ENCODE results near the gene INSYN2B.
"Not testable (repeated sequence)": the region's sequence is repeated elsewhere in the genome, so short reads cannot be mapped to it uniquely, and the experiment has no call there.

Gene INSYN2B

DNA sequence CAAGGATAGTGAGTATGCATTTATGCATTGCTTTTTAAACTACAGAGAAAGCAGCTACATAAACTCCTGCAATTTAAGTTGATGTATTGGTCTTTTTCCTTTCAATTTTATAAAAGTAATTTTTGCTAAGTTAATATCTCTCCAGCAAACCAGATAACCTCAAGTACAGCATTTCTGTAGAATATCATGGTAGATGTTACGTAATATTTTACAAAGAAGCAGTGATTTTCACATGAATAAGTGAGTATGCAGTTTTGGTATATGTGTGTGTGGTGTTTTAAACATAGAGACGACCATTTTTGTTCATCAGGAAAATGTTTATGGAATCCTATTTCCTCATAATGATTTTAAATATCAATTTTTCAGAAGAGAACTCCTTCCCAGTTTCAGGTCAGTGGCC, 118.9 kb downstream of the INSYN2B start:
- DNase-seq (ENCODE audit: low spot score), result no peak
- Mint-ChIP-seq H3K36me3 (ENCODE audit: low read depth) (peaks cover 9% of the 10 kb centered on the region), H3K27me3 (ENCODE audit: low read depth) (no peaks in the 10 kb centered on the region), H3K27ac (no peak overlapping the region), H3K4me1 (ENCODE audit: low read depth) (peaks cover 15% of the 10 kb centered on the region), H3K9me3 (no peaks in the 10 kb centered on the region), H3K4me3 (no peak overlapping the region)

DNA sequence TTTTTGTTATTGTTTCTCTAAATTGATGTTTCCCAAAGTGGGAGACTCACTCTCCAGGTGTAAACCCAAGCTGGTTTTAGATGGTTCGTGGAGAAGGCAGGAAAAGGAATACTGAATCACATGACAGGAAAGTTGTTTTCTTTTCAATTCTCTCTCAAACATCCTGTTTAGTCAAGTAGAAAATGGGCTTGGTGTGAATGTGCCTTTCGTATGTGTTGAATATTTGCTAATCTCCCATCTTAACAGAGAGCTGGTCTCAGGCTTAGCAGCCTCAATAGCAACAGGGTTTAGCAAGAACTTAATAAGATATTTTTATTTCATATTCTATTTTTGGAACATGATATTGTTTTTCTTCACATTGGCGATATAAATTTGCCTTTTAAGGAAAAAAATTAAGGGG, 119.7 kb downstream of the INSYN2B start:
- peak overlapping the region; percentile 60 for H3K27ac Mint-ChIP-seq
- DNase-seq (ENCODE audit: low spot score), result no peak
- peaks cover 17% of the 10 kb centered on the region for H3K36me3 Mint-ChIP-seq (ENCODE audit: low read depth)

DNA sequence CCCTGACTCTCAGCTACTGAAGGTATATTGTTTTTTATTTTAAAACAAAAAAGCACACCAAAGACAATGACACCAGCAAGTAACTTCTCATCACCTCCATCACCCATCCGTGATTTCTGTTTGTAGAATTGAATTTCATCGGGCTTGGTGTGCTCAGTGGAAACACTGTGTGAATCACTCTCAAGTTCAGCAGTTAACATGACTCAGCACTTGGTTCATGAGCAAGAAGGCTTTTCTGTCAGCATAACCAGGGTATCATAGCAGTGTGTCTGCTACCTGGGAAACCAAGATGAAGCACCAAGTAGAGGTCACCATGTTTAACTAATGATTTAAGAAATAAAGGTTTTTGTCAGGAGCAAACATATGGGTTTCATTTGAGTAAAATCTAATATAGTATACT, 123.7 kb downstream of the INSYN2B start:
- H3K4me1 Mint-ChIP-seq (ENCODE audit: low read depth), result peaks cover 16% of the 10 kb centered on the region
- peaks cover 48% of the 10 kb centered on the region for H3K36me3 Mint-ChIP-seq (ENCODE audit: low read depth)
- no peak for DNase-seq (ENCODE audit: low spot score)
- H3K4me3 Mint-ChIP-seq, result no peak overlapping the region
- H3K27ac Mint-ChIP-seq, result no peak overlapping the region
- H3K9me3 Mint-ChIP-seq, result peaks cover 21% of the 10 kb centered on the region
- no peaks in the 10 kb centered on the region for H3K27me3 Mint-ChIP-seq (ENCODE audit: low read depth)

More for the DNA sequence above, 119.7 kb downstream of the INSYN2B start:
- Mint-ChIP-seq H3K27me3 (ENCODE audit: low read depth) (no peaks in the 10 kb centered on the region), H3K4me3 (no peak overlapping the region), H3K9me3 (peaks cover 2% of the 10 kb centered on the region), H3K4me1 (ENCODE audit: low read depth) (peaks cover 17% of the 10 kb centered on the region)

DNA sequence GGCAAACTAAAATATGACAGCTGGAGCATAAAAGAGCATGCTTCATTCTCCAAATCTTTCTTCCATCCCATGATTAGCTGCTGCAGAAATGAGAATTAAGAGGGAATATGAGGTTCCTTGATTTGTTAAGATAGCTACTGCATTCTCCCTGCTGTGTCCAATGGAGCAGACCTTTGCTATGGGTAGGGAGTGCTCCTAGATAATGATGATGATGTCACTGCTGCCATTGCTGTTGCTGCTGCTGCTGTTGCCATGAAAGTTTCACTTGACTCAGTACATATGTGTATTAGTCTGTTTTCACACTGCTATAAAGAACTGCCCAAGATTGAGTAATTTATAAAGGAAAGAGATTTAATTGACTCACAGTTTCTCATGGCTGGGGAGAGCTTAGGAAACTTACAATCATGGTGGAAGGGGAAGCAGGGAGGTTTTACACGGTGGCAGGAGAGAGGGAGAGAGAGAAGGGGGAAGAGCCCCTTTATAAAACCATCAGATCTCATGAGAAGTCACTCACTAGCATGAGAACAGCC, 128.9 kb downstream of the INSYN2B start:
- H3K4me3 Mint-ChIP-seq, result no peak overlapping the region
- DNase-seq (ENCODE audit: low spot score), result no peak
- peaks cover 48% of the 10 kb centered on the region for H3K9me3 Mint-ChIP-seq
- peaks cover 3% of the 10 kb centered on the region for H3K4me1 Mint-ChIP-seq (ENCODE audit: low read depth)
- H3K27me3 Mint-ChIP-seq (ENCODE audit: low read depth), result no peaks in the 10 kb centered on the region
- peaks cover 89% of the 10 kb centered on the region for H3K36me3 Mint-ChIP-seq (ENCODE audit: low read depth)
- no peak overlapping the region for H3K27ac Mint-ChIP-seq

DNA sequence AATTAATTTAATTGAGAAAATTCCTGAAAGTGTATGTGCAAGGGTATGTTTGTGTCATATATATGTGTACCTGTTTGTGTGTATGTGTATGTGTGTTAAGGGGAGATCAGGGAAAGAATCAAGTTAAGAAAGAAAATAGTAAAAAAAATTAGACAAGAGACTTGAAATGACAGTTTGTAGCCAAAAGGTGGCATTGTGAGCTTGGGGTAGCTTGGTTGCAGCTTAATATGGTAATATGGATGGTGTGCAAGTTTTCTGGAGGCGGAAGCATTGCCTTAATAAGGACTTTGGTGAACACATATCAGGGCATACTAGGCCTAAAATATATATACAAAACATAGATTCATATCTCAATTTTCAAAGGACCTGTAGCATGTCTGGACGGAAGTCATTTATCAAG, 129.9 kb downstream of the INSYN2B start:
- peaks cover 44% of the 10 kb centered on the region for H3K9me3 Mint-ChIP-seq
- H3K27ac Mint-ChIP-seq, result no peak overlapping the region
- DNase-seq (ENCODE audit: low spot score), result no peak

DNA sequence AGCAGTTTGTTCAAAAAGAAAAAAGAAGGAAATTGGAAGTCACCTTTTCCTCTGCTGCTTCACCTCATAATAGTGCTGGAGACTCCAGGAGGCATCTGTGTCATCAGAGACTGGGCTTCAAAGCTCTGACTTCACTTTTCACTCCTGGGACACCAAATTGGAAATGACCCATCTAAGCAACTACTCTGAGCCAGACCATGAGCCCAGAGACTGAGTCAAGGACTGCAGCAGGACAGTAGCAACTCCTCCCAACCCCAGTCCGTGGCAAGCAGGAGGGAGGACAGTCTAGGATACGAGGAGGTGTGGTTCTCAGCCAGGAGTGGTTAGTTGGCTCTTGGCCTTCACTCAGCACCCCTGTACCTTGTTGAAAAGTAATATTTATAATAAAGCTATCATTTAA, 131.5 kb downstream of the INSYN2B start:
- peaks cover 79% of the 10 kb centered on the region for H3K36me3 Mint-ChIP-seq (ENCODE audit: low read depth)
- no peak overlapping the region for H3K27ac Mint-ChIP-seq
- no peaks in the 10 kb centered on the region for H3K27me3 Mint-ChIP-seq (ENCODE audit: low read depth)
- peaks cover 9% of the 10 kb centered on the region for H3K4me1 Mint-ChIP-seq (ENCODE audit: low read depth)
- H3K4me3 Mint-ChIP-seq, result no peak overlapping the region
- peaks cover 39% of the 10 kb centered on the region for H3K9me3 Mint-ChIP-seq
- DNase-seq (ENCODE audit: low spot score), result no peak

More for the DNA sequence above, 129.9 kb downstream of the INSYN2B start:
- Mint-ChIP-seq H3K4me1 (ENCODE audit: low read depth) (no peaks in the 10 kb centered on the region), H3K4me3 (no peak overlapping the region), H3K27me3 (ENCODE audit: low read depth) (no peaks in the 10 kb centered on the region), H3K36me3 (ENCODE audit: low read depth) (peaks cover 79% of the 10 kb centered on the region)

DNA sequence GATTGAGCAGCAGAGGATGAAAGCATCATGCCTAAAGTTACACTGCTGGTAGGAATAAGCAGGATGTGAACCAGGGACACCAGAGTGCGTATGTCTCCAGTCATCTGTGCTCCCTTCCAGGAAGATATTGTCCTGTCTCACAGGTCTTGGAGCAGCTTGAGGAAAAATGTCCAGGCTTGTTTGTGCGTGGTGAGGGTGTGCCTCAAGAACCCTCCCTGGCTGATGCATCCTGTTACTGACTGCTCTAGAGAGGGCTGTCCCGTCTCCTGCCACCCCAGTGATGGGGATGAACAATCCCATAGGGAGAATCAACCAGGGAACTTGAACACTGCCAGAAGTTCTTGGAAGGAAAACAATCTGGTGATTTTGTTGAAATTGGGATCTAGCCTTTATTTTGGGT, 132.0 kb downstream of the INSYN2B start:
- Mint-ChIP-seq H3K4me3 (no peak overlapping the region), H3K27ac (no peak overlapping the region), H3K4me1 (ENCODE audit: low read depth) (peaks cover 11% of the 10 kb centered on the region), H3K36me3 (ENCODE audit: low read depth) (peaks cover 78% of the 10 kb centered on the region), H3K9me3 (peaks cover 38% of the 10 kb centered on the region), H3K27me3 (ENCODE audit: low read depth) (no peaks in the 10 kb centered on the region)
- DNase-seq (ENCODE audit: low spot score), result no peak

DNA sequence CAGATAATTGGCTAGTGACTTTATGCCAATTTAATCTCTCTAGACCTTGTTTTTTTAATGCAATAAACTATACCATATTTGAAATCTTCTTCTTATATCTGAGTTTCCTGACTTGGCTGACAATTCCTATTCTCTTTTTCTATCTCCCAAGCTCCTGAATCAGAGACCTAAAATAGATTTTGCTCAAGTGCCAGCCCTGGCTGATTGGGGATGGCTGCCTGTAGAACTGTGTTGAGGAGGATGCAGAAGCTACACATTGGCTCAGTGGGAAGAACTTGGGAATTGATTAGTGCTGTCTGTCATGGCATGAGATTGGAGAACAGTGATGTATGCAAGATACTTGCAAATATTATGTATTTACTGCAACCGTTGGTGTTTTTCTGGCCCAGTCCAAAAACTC, 132.8 kb downstream of the INSYN2B start:
- no peak overlapping the region for H3K4me3 Mint-ChIP-seq
- H3K4me1 Mint-ChIP-seq (ENCODE audit: low read depth), result peaks cover 11% of the 10 kb centered on the region
- peaks cover 76% of the 10 kb centered on the region for H3K36me3 Mint-ChIP-seq (ENCODE audit: low read depth)
- no peaks in the 10 kb centered on the region for H3K27me3 Mint-ChIP-seq (ENCODE audit: low read depth)
- H3K27ac Mint-ChIP-seq, result no peak overlapping the region
- H3K9me3 Mint-ChIP-seq, result peaks cover 31% of the 10 kb centered on the region
- no peak for DNase-seq (ENCODE audit: low spot score)

DNA sequence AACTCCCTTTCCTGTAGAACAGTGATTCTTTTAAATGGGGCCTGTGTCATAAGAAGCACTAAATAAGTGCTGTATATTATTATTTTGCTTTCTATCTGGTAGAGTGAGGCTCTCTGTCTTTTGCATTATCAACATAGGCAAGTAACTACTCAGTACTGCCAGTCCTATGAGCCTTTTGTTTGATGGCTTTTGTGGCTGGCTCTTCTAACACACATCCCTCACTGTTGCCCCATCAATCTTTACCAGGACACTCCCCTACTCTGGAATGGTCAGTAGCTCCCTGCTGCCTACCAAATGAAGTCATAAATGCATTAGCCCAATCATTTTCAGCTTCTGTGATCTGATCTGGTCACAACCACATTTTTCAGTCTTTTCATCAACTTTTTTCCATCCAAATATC, 137.6 kb downstream of the INSYN2B start:
- no peak overlapping the region for H3K4me3 Mint-ChIP-seq
- no peak for DNase-seq (ENCODE audit: low spot score)
- H3K27ac Mint-ChIP-seq, result no peak overlapping the region
- H3K4me1 Mint-ChIP-seq (ENCODE audit: low read depth), result peaks cover 22% of the 10 kb centered on the region
- H3K9me3 Mint-ChIP-seq, result no peaks in the 10 kb centered on the region
- no peaks in the 10 kb centered on the region for H3K27me3 Mint-ChIP-seq (ENCODE audit: low read depth)
- peaks cover 69% of the 10 kb centered on the region for H3K36me3 Mint-ChIP-seq (ENCODE audit: low read depth)

DNA sequence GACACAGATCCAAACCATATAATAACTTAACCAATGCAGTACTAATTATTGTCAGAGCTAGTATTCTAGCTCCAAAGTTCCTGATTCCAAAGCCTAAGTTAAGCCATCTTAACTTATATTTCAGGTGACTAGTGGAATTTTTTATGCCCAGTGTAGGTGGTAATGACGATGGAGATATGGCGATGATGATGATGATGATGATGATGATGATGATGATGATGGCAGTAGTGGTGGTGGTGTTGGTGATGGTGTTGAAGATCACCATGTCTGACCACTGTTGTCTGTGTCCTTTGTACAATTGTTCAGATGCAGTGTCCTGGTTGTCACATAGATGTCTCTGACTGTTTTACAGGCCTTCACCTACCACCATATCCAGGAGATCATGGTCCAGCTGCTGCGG, 139.9 kb downstream of the INSYN2B start:
- Mint-ChIP-seq H3K4me1 (ENCODE audit: low read depth) (peaks cover 33% of the 10 kb centered on the region), H3K9me3 (no peaks in the 10 kb centered on the region), H3K27me3 (ENCODE audit: low read depth) (no peaks in the 10 kb centered on the region), H3K36me3 (ENCODE audit: low read depth) (peaks cover 64% of the 10 kb centered on the region), H3K27ac (no peak overlapping the region), H3K4me3 (no peak overlapping the region)
- DNase-seq (ENCODE audit: low spot score), result no peak

DNA sequence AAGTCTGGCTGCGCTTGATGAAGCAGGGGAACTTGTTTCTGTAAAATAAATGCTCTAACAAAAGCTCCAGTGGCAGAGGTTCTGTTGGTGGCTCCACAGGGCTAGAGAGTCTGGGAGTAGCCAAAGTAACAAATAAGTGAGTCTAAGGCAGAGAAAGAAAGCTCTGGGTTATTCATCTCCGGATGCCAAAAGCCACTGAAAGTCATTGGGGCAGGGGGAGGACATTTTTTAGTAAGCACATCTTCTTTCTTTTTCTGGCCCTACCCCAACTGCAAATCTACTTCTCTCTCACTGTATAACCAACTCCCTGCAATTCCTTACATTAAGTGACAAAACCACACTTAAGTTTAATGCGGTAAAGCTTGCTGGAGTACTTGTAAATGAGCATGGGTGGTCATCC, 141.6 kb downstream of the INSYN2B start:
- no peak for DNase-seq (ENCODE audit: low spot score)
- peaks cover 53% of the 10 kb centered on the region for H3K36me3 Mint-ChIP-seq (ENCODE audit: low read depth)
- H3K4me1 Mint-ChIP-seq (ENCODE audit: low read depth), result peaks cover 27% of the 10 kb centered on the region
- H3K27me3 Mint-ChIP-seq (ENCODE audit: low read depth), result no peaks in the 10 kb centered on the region
- peak overlapping the region; percentile 75 for H3K27ac Mint-ChIP-seq
- H3K4me3 Mint-ChIP-seq, result peak overlapping the region; percentile 58
- H3K9me3 Mint-ChIP-seq, result no peaks in the 10 kb centered on the region

DNA sequence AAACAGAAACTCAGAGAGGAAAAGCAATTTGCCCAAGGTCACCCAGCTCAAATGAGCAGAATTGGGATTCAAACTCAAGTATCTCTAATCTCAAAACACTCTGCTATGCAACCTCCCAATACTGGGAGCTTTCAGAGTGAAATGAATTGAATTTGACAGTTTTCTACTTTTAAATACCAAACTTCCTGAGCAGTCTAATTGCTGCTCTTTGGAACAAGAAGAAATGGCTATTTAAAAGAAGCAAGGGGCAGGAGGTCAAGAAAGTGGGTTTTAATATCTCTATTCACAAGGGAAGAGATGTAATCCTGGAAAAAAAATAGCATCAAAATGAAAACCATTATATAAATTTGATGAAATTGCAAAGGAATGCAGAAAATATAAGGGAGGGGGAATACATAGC, 142.6 kb downstream of the INSYN2B start:
- peaks cover 36% of the 10 kb centered on the region for H3K4me1 Mint-ChIP-seq (ENCODE audit: low read depth)
- no peaks in the 10 kb centered on the region for H3K9me3 Mint-ChIP-seq
- DNase-seq (ENCODE audit: low spot score), result no peak
- no peak overlapping the region for H3K27ac Mint-ChIP-seq
- no peaks in the 10 kb centered on the region for H3K27me3 Mint-ChIP-seq (ENCODE audit: low read depth)
- H3K36me3 Mint-ChIP-seq (ENCODE audit: low read depth), result peaks cover 47% of the 10 kb centered on the region
- H3K4me3 Mint-ChIP-seq, result no peak overlapping the region

DNA sequence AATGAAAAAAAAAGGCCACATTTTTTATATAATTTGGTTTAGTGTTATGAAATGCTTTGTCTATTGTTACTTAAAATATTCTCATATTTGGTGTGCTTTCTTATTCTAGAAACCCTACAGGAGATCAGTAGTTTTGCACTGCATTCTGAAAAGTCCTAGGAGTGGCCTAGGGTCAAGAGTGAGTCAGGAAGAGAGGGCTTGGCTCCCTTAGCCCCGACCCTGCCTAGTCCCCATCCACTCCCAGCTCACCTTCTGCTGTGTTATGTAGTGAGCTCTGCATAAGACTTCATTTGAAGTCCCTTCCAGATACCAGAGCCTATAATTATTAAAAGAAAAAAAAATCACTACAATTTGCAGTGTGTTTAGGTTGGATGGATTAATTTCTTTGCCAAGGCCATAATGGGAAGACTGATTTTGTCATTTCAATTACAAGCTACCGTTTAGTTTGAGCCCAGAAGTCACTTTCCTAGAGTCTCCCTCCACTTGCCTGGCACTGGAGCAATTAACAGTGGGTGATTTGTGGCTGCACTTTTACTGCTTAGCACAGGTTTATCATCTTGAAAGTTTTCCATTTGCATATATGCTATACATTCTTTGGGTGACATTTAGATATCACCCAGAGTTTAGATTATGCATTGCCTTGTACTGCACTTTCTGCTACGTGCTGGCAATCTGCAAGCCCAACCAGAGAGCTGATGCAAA, 143.3 kb downstream of the INSYN2B start:
- no peaks in the 10 kb centered on the region for H3K9me3 Mint-ChIP-seq
- H3K4me3 Mint-ChIP-seq, result no peak overlapping the region
- DNase-seq (ENCODE audit: low spot score), result no peak
- peaks cover 44% of the 10 kb centered on the region for H3K36me3 Mint-ChIP-seq (ENCODE audit: low read depth)
- peaks cover 43% of the 10 kb centered on the region for H3K4me1 Mint-ChIP-seq (ENCODE audit: low read depth)
- H3K27me3 Mint-ChIP-seq (ENCODE audit: low read depth), result no peaks in the 10 kb centered on the region
- no peak overlapping the region for H3K27ac Mint-ChIP-seq

DNA sequence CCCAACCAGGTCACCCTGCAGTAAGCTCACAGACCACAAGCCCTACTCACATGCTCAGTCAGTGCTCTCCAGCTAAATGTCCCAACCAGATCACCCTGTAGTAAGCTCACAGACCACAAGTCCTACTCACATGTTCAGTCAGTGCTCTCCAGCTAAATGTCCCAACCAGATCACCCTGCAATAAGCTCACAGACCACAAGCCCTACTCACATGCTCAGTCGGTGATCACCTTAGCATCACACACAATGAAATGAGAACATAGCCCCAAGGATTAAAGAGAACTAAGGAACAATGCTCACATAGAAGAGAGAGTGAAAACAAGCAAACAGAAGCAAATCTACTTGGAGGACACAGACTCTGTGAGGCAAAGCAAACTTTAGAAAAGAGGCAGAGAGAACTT, 145.8 kb downstream of the INSYN2B start:
- H3K9me3 Mint-ChIP-seq; H3K4me3 Mint-ChIP-seq; H3K27me3 Mint-ChIP-seq (ENCODE audit: low read depth): not testable (repeated sequence)
- DNase-seq (ENCODE audit: low spot score), result peak; percentile 31
- Mint-ChIP-seq H3K27ac (peak overlapping the region; percentile 39), H3K4me1 (ENCODE audit: low read depth) (peaks cover 51% of the 10 kb centered on the region), H3K36me3 (ENCODE audit: low read depth) (peaks cover 30% of the 10 kb centered on the region)

All from T-helper 2 cell treated with Interferon-gamma antibody and Interleukin-4, amounts not matched to agents 5 μg/mL and 100 μg/mL, for 36 hours (primary cell).